DMS153 treated with DMSO at 0.1 percent for 48 hours (cell line): ENCODE data around the gene CNTN4.

Source experiments
- DNase-seq: peaks from one replicate; lab custom pipeline; 2025; ENCODE audit not compliant: unreplicated experiment; lab: John Stamatoyannopoulos, UW

CNTN4 gene

GRCh38 chr3:2375376-2375775 lies 276.7 kb downstream of the CNTN4 start:
- DNase-seq, result no peak

- DNase-seq, result no peak
Measured at GRCh38 chr3:2377281-2377680, 278.6 kb downstream of the CNTN4 start.

GRCh38 chr3:2390926-2391532 lies 292.4 kb downstream of the CNTN4 start:
- DNase-seq, result no peak

- no peak for DNase-seq
Measured at GRCh38 chr3:2391896-2392295, 293.2 kb downstream of the CNTN4 start.

GRCh38 chr3:2392981-2393380 lies 294.3 kb downstream of the CNTN4 start:
- no peak for DNase-seq

- DNase-seq, result no peak
Measured at GRCh38 chr3:2415083-2415482, 316.4 kb downstream of the CNTN4 start.

- no peak for DNase-seq
Measured at GRCh38 chr3:2420919-2421318, 322.3 kb downstream of the CNTN4 start.

GRCh38 chr3:2423143-2423542 lies 324.5 kb downstream of the CNTN4 start:
- DNase-seq, result no peak

GRCh38 chr3:2441558-2441957 lies 342.9 kb downstream of the CNTN4 start:
- DNase-seq, result no peak

GRCh38 chr3:2446146-2446545 lies 347.5 kb downstream of the CNTN4 start:
- DNase-seq, result no peak

- DNase-seq, result no peak
Measured at GRCh38 chr3:2452249-2452648, 353.6 kb downstream of the CNTN4 start.

- no peak for DNase-seq
Measured at GRCh38 chr3:2454865-2455264, 356.2 kb downstream of the CNTN4 start.

- no peak for DNase-seq
Measured at GRCh38 chr3:2456788-2457187, 358.1 kb downstream of the CNTN4 start.

GRCh38 chr3:2458816-2459215 lies 360.1 kb downstream of the CNTN4 start:
- no peak for DNase-seq

- DNase-seq, result no peak
Measured at GRCh38 chr3:2465842-2466241, 367.2 kb downstream of the CNTN4 start.

GRCh38 chr3:2468816-2469215 lies 370.1 kb downstream of the CNTN4 start:
- no peak for DNase-seq

GRCh38 chr3:2476996-2477395 lies 378.3 kb downstream of the CNTN4 start:
- no peak for DNase-seq

GRCh38 chr3:2477620-2478019 lies 379.0 kb downstream of the CNTN4 start:
- DNase-seq, result no peak

- DNase-seq, result no peak
Measured at GRCh38 chr3:2484162-2485026, 385.7 kb downstream of the CNTN4 start.

- no peak for DNase-seq
Measured at GRCh38 chr3:2485027-2485375, 386.3 kb downstream of the CNTN4 start.

- DNase-seq, result no peak
Measured at GRCh38 chr3:2495746-2496145, 397.1 kb downstream of the CNTN4 start.

GRCh38 chr3:2504912-2505311 lies 406.2 kb downstream of the CNTN4 start:
- no peak for DNase-seq

GRCh38 chr3:2506776-2507175 lies 408.1 kb downstream of the CNTN4 start:
- no peak for DNase-seq
